Fibroblast of mammary gland (primary cell): ENCODE results near the gene DRAM2.
A peak's percentile ranks its signal among the peaks of the same experiment; 100 is the strongest.

ENCODE experiments used
- DNase-seq: peaks from one replicate; pipeline ENCODE4 v3.0.0-alpha.2; 2010; ENCODE audit warnings: low read depth
- H3K4me3 ChIP-seq: 2 replicates; pipeline ENCODE4 v1.5.1; 2011; ENCODE audit warnings: low read depth, mild to moderate bottlenecking, low read length, moderate library complexity; ENCODE audit not compliant: control insufficient read depth
- TF ChIP-seq, protein P1 (sequence below): conservative IDR thresholded peaks from 2 replicates; pipeline ENCODE4 v1.5.1; 2011; ENCODE audit warnings: low read depth, low read length, inconsistent platforms; ENCODE audit not compliant: control insufficient read depth, insufficient read depth

DRAM2 gene

GRCh38 chr1:111145542-111145941 is 5.6 kb upstream of the DRAM2 start:
- H3K4me3 ChIP-seq, result no peak overlapping the region
- DNase-seq, result no peak
- TF ChIP-seq, protein P1, sequence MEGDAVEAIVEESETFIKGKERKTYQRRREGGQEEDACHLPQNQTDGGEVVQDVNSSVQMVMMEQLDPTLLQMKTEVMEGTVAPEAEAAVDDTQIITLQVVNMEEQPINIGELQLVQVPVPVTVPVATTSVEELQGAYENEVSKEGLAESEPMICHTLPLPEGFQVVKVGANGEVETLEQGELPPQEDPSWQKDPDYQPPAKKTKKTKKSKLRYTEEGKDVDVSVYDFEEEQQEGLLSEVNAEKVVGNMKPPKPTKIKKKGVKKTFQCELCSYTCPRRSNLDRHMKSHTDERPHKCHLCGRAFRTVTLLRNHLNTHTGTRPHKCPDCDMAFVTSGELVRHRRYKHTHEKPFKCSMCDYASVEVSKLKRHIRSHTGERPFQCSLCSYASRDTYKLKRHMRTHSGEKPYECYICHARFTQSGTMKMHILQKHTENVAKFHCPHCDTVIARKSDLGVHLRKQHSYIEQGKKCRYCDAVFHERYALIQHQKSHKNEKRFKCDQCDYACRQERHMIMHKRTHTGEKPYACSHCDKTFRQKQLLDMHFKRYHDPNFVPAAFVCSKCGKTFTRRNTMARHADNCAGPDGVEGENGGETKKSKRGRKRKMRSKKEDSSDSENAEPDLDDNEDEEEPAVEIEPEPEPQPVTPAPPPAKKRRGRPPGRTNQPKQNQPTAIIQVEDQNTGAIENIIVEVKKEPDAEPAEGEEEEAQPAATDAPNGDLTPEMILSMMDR, result no peak

- no peak for DNase-seq
- TF ChIP-seq, protein P1, result no peak
- H3K4me3 ChIP-seq, result no peak overlapping the region
Measured at GRCh38 chr1:111142356-111142975, 2.6 kb upstream of the DRAM2 start.

DNA sequence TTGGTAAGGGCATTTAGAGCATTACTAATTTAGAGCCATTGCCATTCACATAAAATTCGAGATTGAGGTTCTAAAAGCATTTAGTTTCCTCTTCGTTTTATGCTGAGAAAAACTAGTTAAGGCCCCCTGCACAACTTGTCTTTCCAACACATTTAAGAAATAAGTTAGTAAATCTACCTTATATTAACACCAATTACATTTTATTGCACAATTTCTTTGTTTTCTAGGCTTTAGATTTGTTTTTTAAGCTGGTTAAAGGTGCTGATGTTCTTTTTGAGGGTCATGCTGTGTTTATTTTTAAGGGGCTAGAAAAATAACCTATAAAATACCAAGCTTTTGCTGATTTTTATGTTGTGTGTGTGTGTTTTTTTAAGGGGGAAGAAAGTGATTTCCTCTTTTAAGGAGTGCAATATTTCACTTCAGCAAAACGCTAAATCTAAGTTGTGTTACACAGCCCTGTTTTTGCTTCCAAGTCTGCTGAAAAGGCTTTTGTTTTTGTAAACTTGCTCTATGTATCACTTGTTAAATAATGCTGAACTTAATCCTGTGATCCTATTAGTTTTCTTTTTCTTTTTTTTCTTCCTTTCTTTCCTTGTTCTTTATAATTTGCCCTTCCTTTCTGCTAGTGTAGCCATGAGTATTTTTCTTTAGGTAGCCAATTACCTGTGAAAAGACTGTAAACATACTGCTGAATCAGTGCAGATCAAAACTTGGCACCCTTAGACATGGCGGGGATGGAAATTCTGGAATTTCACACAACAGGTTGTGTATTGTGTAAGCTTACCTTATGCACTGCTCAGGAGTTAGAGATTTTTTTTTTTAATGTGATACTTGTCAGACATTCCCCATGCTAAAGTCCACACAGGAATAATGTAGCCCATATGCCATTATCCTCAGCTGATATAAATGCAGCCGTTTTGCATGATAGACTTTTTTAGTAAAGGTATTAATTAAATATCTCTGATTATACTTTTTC is 1.6 kb upstream of the DRAM2 start:
- DNase-seq, result no peak
- TF ChIP-seq, protein P1, result no peak

DNA sequence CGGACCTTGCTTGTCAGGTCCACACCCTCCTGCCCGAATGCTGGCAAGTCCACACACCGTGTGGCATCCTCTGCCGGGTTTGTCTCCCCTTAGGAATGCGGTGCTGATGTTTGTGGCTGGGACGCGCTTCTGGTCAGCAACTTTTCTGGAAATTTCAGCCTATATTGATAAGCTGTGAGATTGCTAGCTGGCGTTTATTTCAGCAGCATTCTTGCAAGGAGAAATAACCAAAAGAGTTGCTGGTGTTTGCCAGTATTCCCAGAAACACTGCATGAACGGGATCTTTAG is 731 bp upstream of the DRAM2 start:
- peak overlapping the region; percentile 75 for H3K4me3 ChIP-seq
- TF ChIP-seq, protein P1, result no peak
- peak; percentile 54 for DNase-seq

More for the DNA sequence above, 1.6 kb upstream of the DRAM2 start:
- H3K4me3 ChIP-seq, result peak overlapping the region; percentile 75

DNA sequence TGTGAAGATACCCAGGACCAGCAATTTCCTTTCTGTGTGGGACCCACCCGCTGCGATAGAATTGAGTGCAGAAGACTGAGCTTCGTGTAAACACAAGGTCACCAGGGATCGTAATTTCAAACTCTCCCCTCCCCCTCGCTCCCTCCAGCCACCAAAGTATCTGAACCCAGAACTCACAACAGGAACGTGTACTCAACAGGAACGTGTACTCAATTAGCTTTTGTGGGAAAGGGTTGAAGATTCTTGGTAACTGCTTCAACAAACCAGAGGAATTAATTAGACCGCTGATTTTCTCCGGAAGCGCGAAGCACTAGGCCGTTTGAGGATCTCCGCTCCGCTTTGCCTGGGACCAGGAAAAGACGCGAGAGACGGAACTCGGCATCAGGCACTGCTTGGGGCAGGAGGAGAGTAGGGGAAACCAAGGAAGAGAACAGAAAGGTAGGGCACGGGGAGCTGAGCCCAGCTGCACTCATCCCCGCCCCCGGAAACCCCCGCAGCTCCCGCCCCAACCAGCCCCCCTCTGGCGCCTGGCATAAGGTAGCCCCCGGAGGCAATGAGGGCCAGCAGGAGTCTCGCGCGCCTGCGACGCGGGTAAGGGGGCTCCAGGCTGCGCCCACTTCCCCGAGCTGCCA is 453 bp downstream of the DRAM2 start:
- peak; percentile 62 for DNase-seq

DNA sequence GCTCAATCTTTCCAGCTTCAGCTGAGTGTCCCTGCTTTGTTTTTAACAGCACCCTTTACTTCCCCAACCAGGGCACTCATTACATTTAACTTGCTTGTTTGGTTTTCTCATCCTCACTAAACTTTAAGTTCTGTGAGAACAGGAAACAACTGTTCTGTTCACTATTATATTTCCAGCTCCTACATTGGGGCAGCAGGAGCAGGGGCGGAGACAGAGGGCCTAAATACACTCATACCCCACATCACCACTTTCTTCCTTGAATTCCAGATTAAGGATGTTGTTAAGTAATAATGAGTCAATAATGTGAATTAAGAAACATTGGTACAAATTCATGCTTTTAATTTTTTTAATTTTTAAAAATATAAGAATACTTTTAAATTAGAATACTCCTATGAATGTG is 6.0 kb downstream of the DRAM2 start:
- TF ChIP-seq, protein P1, result no peak
- DNase-seq, result no peak
- H3K4me3 ChIP-seq, result no peak overlapping the region

More for the DNA sequence above, 453 bp downstream of the DRAM2 start:
- peak overlapping the region; percentile 75 for H3K4me3 ChIP-seq
- TF ChIP-seq, protein P1, result no peak
